Ascending aorta (tissue), 2 donors: ENCODE measurements around the gene AGO1. TPM values are rescaled to one million over a fixed set of nuclear protein-coding genes. Genes with fewer than 3 reads are reported as not detected.
"Not testable (repeated sequence)": the region's sequence is repeated elsewhere in the genome, so short reads cannot be mapped to it uniquely, and the experiment has no call there.

ENCODE experiments used
- DNase-seq, 2 donors: peaks; one replicate each; pipeline ENCODE4 v3.0.0-alpha.2; 2019; ENCODE audit warnings: low spot score in 2 of 2
- H3K27ac ChIP-seq, 2 donors: fragments of 200-600 bp; sonication (generic); one replicate each; pipeline ENCODE4 v1.5.1; 2016 to 2017; ENCODE audit warnings: mild to moderate bottlenecking in 1 of 2
- H3K27me3 ChIP-seq: fragments of 200-600 bp; sonication (generic); one replicate; pipeline ENCODE4 v1.5.1; 2017
- H3K36me3 ChIP-seq, 2 donors: fragments of 200-600 bp; sonication (generic); one replicate each; pipeline ENCODE4 v1.5.1; 2016
- H3K4me1 ChIP-seq, 2 donors: fragments of 200-600 bp; sonication (generic); one replicate each; pipeline ENCODE4 v1.5.1; 2016 to 2017; ENCODE audit warnings: mild to moderate bottlenecking in 1 of 2
- H3K4me3 ChIP-seq, 2 donors: fragments of 200-600 bp; sonication (generic); one replicate each; pipeline ENCODE4 v1.5.1; 2016 to 2017; ENCODE audit warnings: mild to moderate bottlenecking in 1 of 2
- H3K9me3 ChIP-seq, 2 donors: fragments of 200-600 bp; sonication (generic); one replicate each; pipeline ENCODE4 v1.5.1; 2016
- intact Hi-C: fragments of 100-400 bp; cut with DNase I; formaldehyde crosslinking; loops from one replicate; pipeline ENCODE4 v1.15.1; 2023
- total RNA-seq: library from RNA; depleted of rRNA; stranded (reverse); fragments of >200 nt; gene quantifications from one replicate; pipeline ENCODE4 v1.1.0, GENCODE V29; 2016
- TF ChIP-seq, protein P1 (sequence below), 3 experiments: fragments of 200-600 bp in 2 of 3; fragments of 450-650 bp in 1 of 3; sonication (generic) in 2 of 3; IDR thresholded peaks; one replicate each; pipeline ENCODE4 v1.5.1; 2016 to 2019; ENCODE audit warnings: antibody characterized with exemption in 3 of 3, mild to moderate bottlenecking in 1 of 3, moderate library complexity in 1 of 3

Gene AGO1
- total RNA-seq, 1 donor from 2014 or later: 24.2 TPM

DNA sequence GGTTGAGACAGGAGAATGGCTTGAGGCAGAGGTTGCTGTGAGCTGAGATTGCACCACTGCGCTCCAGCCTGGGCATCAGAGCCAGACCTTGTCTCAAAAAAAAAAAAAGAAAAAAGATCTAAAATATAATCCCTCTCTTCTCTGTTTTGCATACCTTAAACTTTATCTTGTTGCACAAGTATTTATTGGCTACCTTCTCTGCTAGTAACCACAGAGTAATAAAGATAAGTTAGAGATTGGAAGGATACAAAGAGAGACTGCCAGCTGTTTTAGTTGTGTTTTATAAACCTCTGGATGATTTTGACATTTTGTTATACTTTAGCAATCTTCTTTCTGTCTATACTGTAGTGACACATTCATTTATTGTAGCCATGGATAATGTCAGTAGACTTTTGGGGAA is 75.5 kb downstream of the AGO1 start:
- H3K4me1 ChIP-seq: no peaks in the 10 kb centered on the region
- no peaks in the 10 kb centered on the region for H3K36me3 ChIP-seq
- H3K9me3 ChIP-seq: no peaks in the 10 kb centered on the region
- no peaks in the 10 kb centered on the region for H3K27me3 ChIP-seq
- TF ChIP-seq, protein P1, sequence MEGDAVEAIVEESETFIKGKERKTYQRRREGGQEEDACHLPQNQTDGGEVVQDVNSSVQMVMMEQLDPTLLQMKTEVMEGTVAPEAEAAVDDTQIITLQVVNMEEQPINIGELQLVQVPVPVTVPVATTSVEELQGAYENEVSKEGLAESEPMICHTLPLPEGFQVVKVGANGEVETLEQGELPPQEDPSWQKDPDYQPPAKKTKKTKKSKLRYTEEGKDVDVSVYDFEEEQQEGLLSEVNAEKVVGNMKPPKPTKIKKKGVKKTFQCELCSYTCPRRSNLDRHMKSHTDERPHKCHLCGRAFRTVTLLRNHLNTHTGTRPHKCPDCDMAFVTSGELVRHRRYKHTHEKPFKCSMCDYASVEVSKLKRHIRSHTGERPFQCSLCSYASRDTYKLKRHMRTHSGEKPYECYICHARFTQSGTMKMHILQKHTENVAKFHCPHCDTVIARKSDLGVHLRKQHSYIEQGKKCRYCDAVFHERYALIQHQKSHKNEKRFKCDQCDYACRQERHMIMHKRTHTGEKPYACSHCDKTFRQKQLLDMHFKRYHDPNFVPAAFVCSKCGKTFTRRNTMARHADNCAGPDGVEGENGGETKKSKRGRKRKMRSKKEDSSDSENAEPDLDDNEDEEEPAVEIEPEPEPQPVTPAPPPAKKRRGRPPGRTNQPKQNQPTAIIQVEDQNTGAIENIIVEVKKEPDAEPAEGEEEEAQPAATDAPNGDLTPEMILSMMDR (IDR thresholded peaks at IDR 0.05): no peak
- DNase-seq: no peak
- H3K4me3 ChIP-seq: no peak overlapping the region
- no peak overlapping the region for H3K27ac ChIP-seq
- intact Hi-C loops: no loop called here

DNA sequence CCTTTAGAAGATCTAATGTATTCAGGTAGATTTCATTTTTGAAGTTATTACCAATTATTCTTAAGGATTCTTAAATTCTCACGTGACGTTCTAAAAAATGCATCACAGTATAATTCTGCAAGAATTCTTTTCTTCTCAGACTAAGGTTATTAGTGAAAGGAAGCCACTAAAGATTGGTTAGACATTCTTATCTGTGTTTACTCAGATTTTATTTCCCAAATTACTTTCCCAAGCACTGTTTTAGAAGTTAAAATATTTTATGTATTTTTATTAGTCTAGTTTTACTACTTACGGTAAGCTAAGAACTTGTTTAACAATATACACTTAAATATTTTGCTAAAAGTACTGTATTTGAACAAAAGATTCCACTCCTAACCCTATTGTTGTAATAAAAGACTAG is 76.3 kb downstream of the AGO1 start:
- TF ChIP-seq, protein P1 (IDR thresholded peaks at IDR 0.05): no peak
- Histone ChIP-seq H3K9me3 (no peaks in the 10 kb centered on the region), H3K4me1 (no peaks in the 10 kb centered on the region), H3K27ac (no peak overlapping the region), H3K4me3 (no peak overlapping the region), H3K36me3 (no peaks in the 10 kb centered on the region), H3K27me3 (no peaks in the 10 kb centered on the region)
- intact Hi-C loops: no loop called here
- no peak for DNase-seq

- TF ChIP-seq, protein P1 (IDR thresholded peaks at IDR 0.05): no peak
- no peak overlapping the region for H3K4me3 ChIP-seq
- intact Hi-C loops: no loop called here
- no peaks in the 10 kb centered on the region for H3K4me1 ChIP-seq
- H3K9me3 ChIP-seq: no peaks in the 10 kb centered on the region
- H3K27ac ChIP-seq: no peak overlapping the region
- no peaks in the 10 kb centered on the region for H3K27me3 ChIP-seq
- DNase-seq: no peak
- peaks cover 0 to 8% of the 10 kb centered on the region in 2 donors for H3K36me3 ChIP-seq
These were observed 79.9 kb downstream of the AGO1 start for GRCh38 chr1:35962952-35963351.

DNA sequence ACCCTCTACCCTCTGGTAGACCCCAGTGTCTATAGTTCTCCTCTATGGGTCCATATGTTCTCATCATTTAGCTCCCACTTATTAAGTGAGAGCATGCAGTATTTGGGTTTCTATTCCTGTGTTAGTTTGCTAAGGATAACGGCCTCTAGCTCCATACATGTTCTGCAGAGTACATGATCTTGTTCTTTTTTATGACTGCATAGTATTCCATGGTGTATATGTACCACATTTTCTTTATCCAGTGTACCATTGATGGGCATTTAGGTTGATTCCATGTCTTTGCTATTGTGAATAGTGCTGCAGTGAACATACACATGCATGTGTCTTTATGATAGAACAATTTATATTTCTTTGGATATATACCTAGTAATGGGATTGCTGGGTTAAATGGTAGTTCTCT is 81.3 kb downstream of the AGO1 start:
- intact Hi-C loops, DNase-seq, H3K27ac ChIP-seq, H3K27me3 ChIP-seq, H3K4me1 ChIP-seq, H3K4me3 ChIP-seq, H3K9me3 ChIP-seq: not testable (repeated sequence)
- H3K36me3 ChIP-seq: peaks cover 0 to 14% of the 10 kb centered on the region in 2 donors

- Histone ChIP-seq H3K9me3 (no peaks in the 10 kb centered on the region), H3K27ac (no peak overlapping the region), H3K4me1 (no peaks in the 10 kb centered on the region), H3K4me3 (no peak overlapping the region), H3K27me3 (no peaks in the 10 kb centered on the region), H3K36me3 (peaks cover 4 to 24% of the 10 kb centered on the region in 2 donors)
- intact Hi-C loops: no loop called here
- no peak for DNase-seq
- TF ChIP-seq, protein P1 (IDR thresholded peaks at IDR 0.05): no peak
These were observed 85.4 kb downstream of the AGO1 start for GRCh38 chr1:35968396-35968795.

DNA sequence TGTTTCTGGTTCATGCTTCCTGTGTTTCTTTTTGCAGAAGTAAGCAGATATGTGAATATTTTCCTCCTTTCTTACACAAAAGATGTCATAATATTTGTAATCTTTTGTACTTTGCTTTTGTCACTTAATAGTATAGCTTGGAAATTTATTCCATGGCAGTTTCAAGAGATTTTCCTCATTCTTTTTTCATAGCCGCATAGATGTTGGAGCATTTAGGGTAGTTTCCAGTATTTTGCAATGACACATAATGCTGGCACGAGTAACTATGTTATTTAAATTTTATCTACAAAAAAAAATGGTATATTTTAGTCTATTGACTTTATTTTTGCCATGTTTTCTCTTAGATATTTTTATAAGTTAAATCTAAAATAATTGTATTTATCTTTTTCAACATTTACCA is 88.6 kb downstream of the AGO1 start:
- H3K9me3 ChIP-seq: no peaks in the 10 kb centered on the region

GRCh38 chr1:35972631-35973030 is 89.6 kb downstream of the AGO1 start:
- peaks cover 8 to 35% of the 10 kb centered on the region in 2 donors for H3K36me3 ChIP-seq
- intact Hi-C loops, H3K4me1 ChIP-seq, H3K27ac ChIP-seq, H3K27me3 ChIP-seq, DNase-seq, H3K9me3 ChIP-seq, H3K4me3 ChIP-seq: not testable (repeated sequence)

More for the DNA sequence above, 88.6 kb downstream of the AGO1 start:
- no peak overlapping the region for H3K27ac ChIP-seq
- no peaks in the 10 kb centered on the region for H3K27me3 ChIP-seq
- TF ChIP-seq, protein P1 (IDR thresholded peaks at IDR 0.05): no peak
- peaks cover 8 to 40% of the 10 kb centered on the region in 2 donors for H3K36me3 ChIP-seq
- intact Hi-C loops: no loop called here
- no peaks in the 10 kb centered on the region for H3K4me1 ChIP-seq
- DNase-seq: no peak
- H3K4me3 ChIP-seq: no peak overlapping the region
